Measurements from ENCODE around the gene CES2.

The CES2 gene

GRCh38 chr16:66936462-66936861 is 1.1 kb downstream of the CES2 start:
- DNase-seq (ENCODE audit: low spot score) = no peak
- H3K4me3 ChIP-seq = peak overlapping the region; percentile 97
- H3K27ac ChIP-seq = no peak overlapping the region
- TF ChIP-seq, protein P1, sequence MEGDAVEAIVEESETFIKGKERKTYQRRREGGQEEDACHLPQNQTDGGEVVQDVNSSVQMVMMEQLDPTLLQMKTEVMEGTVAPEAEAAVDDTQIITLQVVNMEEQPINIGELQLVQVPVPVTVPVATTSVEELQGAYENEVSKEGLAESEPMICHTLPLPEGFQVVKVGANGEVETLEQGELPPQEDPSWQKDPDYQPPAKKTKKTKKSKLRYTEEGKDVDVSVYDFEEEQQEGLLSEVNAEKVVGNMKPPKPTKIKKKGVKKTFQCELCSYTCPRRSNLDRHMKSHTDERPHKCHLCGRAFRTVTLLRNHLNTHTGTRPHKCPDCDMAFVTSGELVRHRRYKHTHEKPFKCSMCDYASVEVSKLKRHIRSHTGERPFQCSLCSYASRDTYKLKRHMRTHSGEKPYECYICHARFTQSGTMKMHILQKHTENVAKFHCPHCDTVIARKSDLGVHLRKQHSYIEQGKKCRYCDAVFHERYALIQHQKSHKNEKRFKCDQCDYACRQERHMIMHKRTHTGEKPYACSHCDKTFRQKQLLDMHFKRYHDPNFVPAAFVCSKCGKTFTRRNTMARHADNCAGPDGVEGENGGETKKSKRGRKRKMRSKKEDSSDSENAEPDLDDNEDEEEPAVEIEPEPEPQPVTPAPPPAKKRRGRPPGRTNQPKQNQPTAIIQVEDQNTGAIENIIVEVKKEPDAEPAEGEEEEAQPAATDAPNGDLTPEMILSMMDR (IDR thresholded peaks at IDR 0.05) = no peak

DNA sequence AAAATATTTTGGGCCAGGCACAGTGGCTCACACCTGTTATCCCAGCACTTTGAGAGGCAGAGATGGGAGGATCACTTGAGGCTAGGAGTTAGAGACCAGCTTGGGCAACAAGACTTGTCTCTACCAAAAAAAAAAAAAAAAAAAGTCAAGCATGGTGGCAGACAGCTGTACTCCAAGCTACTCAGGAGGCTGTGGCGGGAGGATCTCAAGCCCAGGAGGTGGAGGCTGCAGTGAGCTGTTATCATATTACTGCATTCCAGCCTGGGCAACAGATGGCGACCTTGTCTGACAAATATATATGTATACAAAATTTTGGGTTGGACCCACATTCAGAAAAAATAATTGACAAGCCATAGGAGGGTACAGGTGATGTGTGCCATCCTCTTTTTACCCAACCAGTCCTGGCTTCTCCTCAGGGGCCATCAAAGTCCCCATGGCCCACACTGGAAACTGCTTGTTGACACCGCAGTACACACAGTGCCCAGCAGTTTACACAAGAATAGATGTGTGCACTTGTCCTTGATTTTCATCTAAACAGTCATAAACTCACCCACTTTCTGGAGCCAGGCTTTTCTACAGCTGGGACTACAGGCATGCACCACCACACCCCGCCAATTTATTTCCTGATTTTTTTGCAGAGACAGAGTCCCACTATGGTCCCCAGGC is 1.7 kb downstream of the CES2 start:
- H3K4me3 ChIP-seq = no peak overlapping the region
- TF ChIP-seq, protein P1 (IDR thresholded peaks at IDR 0.05) = no peak
- H3K27ac ChIP-seq = no peak overlapping the region
- no peak for DNase-seq (ENCODE audit: low spot score)

DNA sequence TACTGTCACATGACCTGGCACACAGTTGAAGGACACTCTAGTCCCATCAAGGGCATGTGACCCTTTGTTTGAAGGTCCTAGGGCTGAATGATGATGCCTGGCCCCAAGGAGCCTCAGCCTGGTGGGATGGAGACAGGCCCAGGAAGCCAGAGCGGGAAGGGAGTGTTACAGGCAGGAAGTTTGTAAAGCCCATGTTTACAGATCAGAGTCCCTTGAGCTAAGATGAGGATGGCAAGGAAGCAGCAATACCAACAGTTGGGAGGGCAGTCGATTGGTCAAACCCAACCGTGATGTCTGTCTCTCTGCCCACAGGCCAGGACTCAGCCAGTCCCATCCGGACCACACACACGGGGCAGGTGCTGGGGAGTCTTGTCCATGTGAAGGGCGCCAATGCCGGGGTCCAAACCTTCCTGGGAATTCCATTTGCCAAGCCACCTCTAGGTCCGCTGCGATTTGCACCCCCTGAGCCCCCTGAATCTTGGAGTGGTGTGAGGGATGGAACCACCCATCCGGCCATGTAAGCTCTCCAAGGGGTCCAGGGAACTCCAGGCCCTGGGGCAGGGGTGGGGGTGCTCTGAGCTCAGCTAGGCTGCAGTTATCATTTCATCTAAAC is 2.5 kb downstream of the CES2 start:
- H3K4me3 ChIP-seq = no peak overlapping the region
- TF ChIP-seq, protein P1 (IDR thresholded peaks at IDR 0.05) = no peak
- DNase-seq (ENCODE audit: low spot score) = no peak
- H3K27ac ChIP-seq = no peak overlapping the region

DNA sequence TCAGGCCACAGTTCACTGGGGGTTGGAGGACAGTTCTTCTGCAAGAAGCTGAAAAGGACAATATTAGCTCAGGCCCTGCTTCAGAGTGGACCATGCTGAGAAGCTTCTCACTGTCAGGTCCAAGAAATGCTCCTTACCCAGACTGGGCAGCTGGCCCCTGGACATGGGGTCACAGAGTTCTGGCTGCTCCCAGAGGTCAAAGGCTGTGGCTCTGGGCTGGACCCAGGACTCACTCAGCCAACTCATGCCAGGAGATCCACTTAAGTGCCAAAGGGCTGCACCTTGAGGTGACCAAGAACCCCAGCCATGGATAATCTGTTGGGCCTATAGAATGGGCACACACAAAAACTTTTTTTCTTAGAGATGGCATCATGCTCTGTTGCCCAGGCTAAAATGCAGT is 4.0 kb downstream of the CES2 start:
- TF ChIP-seq, protein P1 (IDR thresholded peaks at IDR 0.05) = no peak
- DNase-seq (ENCODE audit: low spot score) = no peak
- no peak overlapping the region for H3K4me3 ChIP-seq
- H3K27ac ChIP-seq = no peak overlapping the region

- TF ChIP-seq, protein P1 (IDR thresholded peaks at IDR 0.05) = no peak
- DNase-seq (ENCODE audit: low spot score) = no peak
- no peak overlapping the region for H3K27ac ChIP-seq
- no peak overlapping the region for H3K4me3 ChIP-seq
Measured at GRCh38 chr16:66940236-66940635, 4.9 kb downstream of the CES2 start.

DNA sequence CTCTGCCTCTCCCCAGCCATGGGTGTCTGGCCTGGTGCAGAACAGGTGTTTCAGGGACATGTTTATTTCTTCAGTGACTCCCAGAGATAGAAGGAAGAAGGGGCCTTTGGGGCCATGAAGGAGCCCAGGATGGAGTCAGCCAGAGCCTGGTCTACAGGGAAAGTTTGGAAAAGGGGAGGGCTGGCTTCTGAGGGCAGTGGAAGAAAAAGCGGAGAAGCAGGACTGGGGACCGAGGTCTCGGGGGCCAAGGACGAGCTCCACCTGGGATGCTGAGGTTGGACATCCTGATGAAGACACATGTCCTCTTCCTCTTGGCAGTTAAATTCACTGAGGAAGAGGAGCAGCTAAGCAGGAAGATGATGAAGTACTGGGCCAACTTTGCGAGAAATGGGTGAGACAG is 7.7 kb downstream of the CES2 start:
- Histone ChIP-seq H3K4me3 (no peak overlapping the region), H3K27ac (no peak overlapping the region)
- DNase-seq (ENCODE audit: low spot score) = no peak
- TF ChIP-seq, protein P1 (IDR thresholded peaks at IDR 0.05) = no peak

- TF ChIP-seq, protein P1 (IDR thresholded peaks at IDR 0.05) = no peak
- Histone ChIP-seq H3K4me3 (no peak overlapping the region), H3K27ac (no peak overlapping the region)
- no peak for DNase-seq (ENCODE audit: low spot score)
Measured at GRCh38 chr16:66943426-66944053, 8.2 kb downstream of the CES2 start.
